DOHH2 (cell line): Measurements from ENCODE around the gene IFNG-AS1.

ENCODE experiments used
- H3F3A ChIP-seq: fragments of 200-600 bp; sonication (generic), shearing (Covaris generic); 2 replicates; pipeline ENCODE4 v1.6.0; 2016; ENCODE audit warnings: antibody characterized with exemption, mild to moderate bottlenecking; ENCODE audit not compliant: control insufficient read depth, insufficient read depth
- H3K27ac ChIP-seq: fragments of 200-600 bp; sonication (generic); 2 replicates; pipeline ENCODE4 v1.5.1; 2014; ENCODE audit warnings: low read depth, mild to moderate bottlenecking, low read length, moderate library complexity
- H3K27me3 ChIP-seq: fragments of 200-600 bp; sonication (generic); 2 replicates; pipeline ENCODE4 v1.6.1; 2014; ENCODE audit warnings: mild to moderate bottlenecking, low read length, mixed read lengths; ENCODE audit not compliant: control insufficient read depth
- H3K36me3 ChIP-seq: fragments of 200-600 bp; sonication (generic); 2 replicates; pipeline ENCODE4 v1.6.1; 2014; ENCODE audit warnings: mild to moderate bottlenecking, low read length, moderate library complexity, mixed read lengths; ENCODE audit not compliant: control insufficient read depth
- H3K4me1 ChIP-seq: fragments of 200-600 bp; sonication (generic); 2 replicates; pipeline ENCODE4 v1.6.1; 2014; ENCODE audit warnings: mild to moderate bottlenecking, low read length, mixed read lengths; ENCODE audit not compliant: control insufficient read depth
- H3K4me2 ChIP-seq: fragments of 200-600 bp; sonication (generic); 2 replicates; pipeline ENCODE4 v1.6.0; 2014; ENCODE audit warnings: mild to moderate bottlenecking, low read length, moderate library complexity
- H3K4me3 ChIP-seq: fragments of 200-600 bp; sonication (generic); 2 replicates; pipeline ENCODE4 v1.5.1; 2014; ENCODE audit warnings: mild to moderate bottlenecking, low read length, mixed read lengths
- H3K79me2 ChIP-seq: fragments of 200-600 bp; sonication (generic); 2 replicates; pipeline ENCODE4 v1.6.1; 2014; ENCODE audit warnings: mild to moderate bottlenecking, low read length, mixed read lengths; ENCODE audit not compliant: control insufficient read depth
- H3K9me2 ChIP-seq: fragments of 200-600 bp; sonication (generic); replicated peaks from 2 replicates; pipeline ENCODE4 v1.6.1; 2014; ENCODE audit warnings: mild to moderate bottlenecking, low read length, mixed read lengths; ENCODE audit not compliant: control insufficient read depth
- H3K9me3 ChIP-seq: fragments of 200-600 bp; sonication (generic); 2 replicates; pipeline ENCODE4 v1.6.1; 2014; ENCODE audit warnings: antibody characterized with exemption, low read length, mixed read lengths; ENCODE audit not compliant: control insufficient read depth, insufficient read depth
- H4K20me1 ChIP-seq: fragments of 200-600 bp; sonication (generic); 2 replicates; pipeline ENCODE4 v1.6.0; 2014; ENCODE audit warnings: low read depth, mild to moderate bottlenecking, antibody characterized with exemption, low read length, moderate library complexity; ENCODE audit not compliant: control insufficient read depth, insufficient read depth
- EZH2phosphoT487 ChIP-seq: fragments of 200-600 bp; sonication (generic); IDR thresholded peaks from 2 replicates; pipeline ENCODE4 v1.6.1; 2017; ENCODE audit warnings: borderline replicate concordance, mild to moderate bottlenecking, antibody characterized with exemption, low read length, moderate library complexity, mixed read lengths
- TF ChIP-seq, protein P1 (sequence below): fragments of 200-600 bp; sonication (generic); IDR thresholded peaks from one replicate; pipeline ENCODE4 v1.5.1; 2014; ENCODE audit warnings: antibody characterized with exemption, mild to moderate bottlenecking, low read depth, low read length; ENCODE audit not compliant: poor library complexity, severe bottlenecking

IFNG-AS1 gene

GRCh38 chr12:67964456-67964855, 24.8 kb upstream of the IFNG-AS1 start:
- peaks cover 20% of the 10 kb centered on the region for H3K4me1 ChIP-seq
- TF ChIP-seq, protein P1, sequence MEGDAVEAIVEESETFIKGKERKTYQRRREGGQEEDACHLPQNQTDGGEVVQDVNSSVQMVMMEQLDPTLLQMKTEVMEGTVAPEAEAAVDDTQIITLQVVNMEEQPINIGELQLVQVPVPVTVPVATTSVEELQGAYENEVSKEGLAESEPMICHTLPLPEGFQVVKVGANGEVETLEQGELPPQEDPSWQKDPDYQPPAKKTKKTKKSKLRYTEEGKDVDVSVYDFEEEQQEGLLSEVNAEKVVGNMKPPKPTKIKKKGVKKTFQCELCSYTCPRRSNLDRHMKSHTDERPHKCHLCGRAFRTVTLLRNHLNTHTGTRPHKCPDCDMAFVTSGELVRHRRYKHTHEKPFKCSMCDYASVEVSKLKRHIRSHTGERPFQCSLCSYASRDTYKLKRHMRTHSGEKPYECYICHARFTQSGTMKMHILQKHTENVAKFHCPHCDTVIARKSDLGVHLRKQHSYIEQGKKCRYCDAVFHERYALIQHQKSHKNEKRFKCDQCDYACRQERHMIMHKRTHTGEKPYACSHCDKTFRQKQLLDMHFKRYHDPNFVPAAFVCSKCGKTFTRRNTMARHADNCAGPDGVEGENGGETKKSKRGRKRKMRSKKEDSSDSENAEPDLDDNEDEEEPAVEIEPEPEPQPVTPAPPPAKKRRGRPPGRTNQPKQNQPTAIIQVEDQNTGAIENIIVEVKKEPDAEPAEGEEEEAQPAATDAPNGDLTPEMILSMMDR, result no peak
- TF ChIP-seq EZH2phosphoT487, result no peak

DNA sequence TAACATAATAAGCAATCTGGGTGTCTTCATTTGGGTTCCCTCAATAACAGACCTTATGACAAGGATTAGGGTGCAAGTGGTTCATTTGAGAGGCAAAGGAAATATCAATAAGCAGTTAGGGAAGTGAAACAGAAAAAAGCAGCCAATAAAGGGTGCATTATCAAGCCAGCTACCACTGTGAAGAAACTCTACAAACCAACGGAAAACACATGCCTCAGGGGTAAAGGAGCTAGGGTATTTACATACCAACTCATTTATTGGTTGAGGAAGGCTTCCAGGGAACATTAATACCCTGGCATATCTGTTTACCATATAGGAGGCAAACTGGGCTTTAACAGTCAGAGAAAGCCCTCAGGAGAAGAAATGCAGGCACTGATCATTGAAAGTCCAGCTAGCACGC, 22.7 kb upstream of the IFNG-AS1 start:
- no peaks in the 10 kb centered on the region for H3F3A ChIP-seq
- no peaks in the 10 kb centered on the region for H3K36me3 ChIP-seq
- H3K9me2 ChIP-seq, result no peaks in the 10 kb centered on the region
- no peaks in the 10 kb centered on the region for H3K79me2 ChIP-seq
- H3K27me3 ChIP-seq, result no peaks in the 10 kb centered on the region
- peaks cover 20% of the 10 kb centered on the region for H3K4me1 ChIP-seq
- no peak overlapping the region for H3K4me3 ChIP-seq
- H3K4me2 ChIP-seq, result peak overlapping the region; percentile 32
- H3K27ac ChIP-seq, result no peak overlapping the region
- TF ChIP-seq, protein P1, result no peak
- no peak for TF ChIP-seq EZH2phosphoT487
- H4K20me1 ChIP-seq, result no peaks in the 10 kb centered on the region
- H3K9me3 ChIP-seq, result no peaks in the 10 kb centered on the region

More at GRCh38 chr12:67964456-67964855, 24.8 kb upstream of the IFNG-AS1 start:
- no peak overlapping the region for H3K27ac ChIP-seq
- no peaks in the 10 kb centered on the region for H4K20me1 ChIP-seq
- H3K9me3 ChIP-seq, result no peaks in the 10 kb centered on the region; the same call in 1 of the 2 replicates
- no peaks in the 10 kb centered on the region for H3K27me3 ChIP-seq
- H3F3A ChIP-seq, result no peaks in the 10 kb centered on the region
- H3K36me3 ChIP-seq, result no peaks in the 10 kb centered on the region
- no peaks in the 10 kb centered on the region for H3K79me2 ChIP-seq
- H3K4me3 ChIP-seq, result no peak overlapping the region
- no peak overlapping the region for H3K4me2 ChIP-seq
- no peaks in the 10 kb centered on the region for H3K9me2 ChIP-seq

- Histone ChIP-seq H4K20me1 (no peaks in the 10 kb centered on the region), H3F3A (no peaks in the 10 kb centered on the region), H3K27ac (no peak overlapping the region), H3K9me3 (no peaks in the 10 kb centered on the region), H3K4me2 (no peak overlapping the region), H3K4me1 (peaks cover 20% of the 10 kb centered on the region), H3K4me3 (no peak overlapping the region), H3K9me2 (no peaks in the 10 kb centered on the region), H3K27me3 (no peaks in the 10 kb centered on the region), H3K36me3 (no peaks in the 10 kb centered on the region), H3K79me2 (no peaks in the 10 kb centered on the region)
- no peak for TF ChIP-seq EZH2phosphoT487
- TF ChIP-seq, protein P1, result no peak
Measured at GRCh38 chr12:67968321-67968720, 20.9 kb upstream of the IFNG-AS1 start.

- H3K36me3 ChIP-seq, result no peaks in the 10 kb centered on the region
- no peaks in the 10 kb centered on the region for H3F3A ChIP-seq
- no peaks in the 10 kb centered on the region for H3K9me3 ChIP-seq
- peaks cover 20% of the 10 kb centered on the region for H3K4me1 ChIP-seq
- no peaks in the 10 kb centered on the region for H3K79me2 ChIP-seq
- no peaks in the 10 kb centered on the region for H3K9me2 ChIP-seq
- H3K4me3 ChIP-seq, result no peak overlapping the region
- H3K27ac ChIP-seq, result no peak overlapping the region
- TF ChIP-seq, protein P1, result no peak
- no peak for TF ChIP-seq EZH2phosphoT487
- no peaks in the 10 kb centered on the region for H3K27me3 ChIP-seq
- H3K4me2 ChIP-seq, result no peak overlapping the region
- no peaks in the 10 kb centered on the region for H4K20me1 ChIP-seq
Measured at GRCh38 chr12:67968725-67969124, 20.5 kb upstream of the IFNG-AS1 start.
